Lung (tissue), 12 donors: ENCODE measurements around the gene TEAD4. TPM values are rescaled to one million over a fixed set of nuclear protein-coding genes. Genes with fewer than 3 reads are reported as not detected.
A peak's percentile ranks its signal among the peaks of the same experiment; 100 is the strongest.

Experiments
- ATAC-seq: fragments of 200-7000 bp; cut with Tn5 transposase; one replicate; pipeline ENCODE4 v1.9.1; 2020; ENCODE audit warnings: moderate number of reproducible peaks; ENCODE audit not compliant: insufficient read depth, low FRiP score
- DNase-seq, 3 donors: peaks; one replicate each; pipeline ENCODE4 v3.0.0-alpha.2; 2013 to 2017
- H3K27ac ChIP-seq, 2 donors: one replicate each; pipeline ENCODE4 v1.5.1; 2013; ENCODE audit warnings: mild to moderate bottlenecking in 2 of 2, moderate library complexity in 2 of 2, control low read depth in 1 of 2, inconsistent platforms in 1 of 2, low read depth in 1 of 2, low read length in 1 of 2
- H3K27me3 ChIP-seq, 3 donors: one replicate each; pipeline ENCODE4 v1.5.1; 2013; ENCODE audit warnings: low read length in 2 of 3; ENCODE audit not compliant: control insufficient read depth in 3 of 3, insufficient read depth in 3 of 3
- H3K36me3 ChIP-seq, 4 donors: one replicate each; pipeline ENCODE4 v1.5.1; 2013; ENCODE audit warnings: low read length in 4 of 4, mild to moderate bottlenecking in 1 of 4, moderate library complexity in 1 of 4; ENCODE audit not compliant: control insufficient read depth in 4 of 4, insufficient read depth in 4 of 4
- H3K4me1 ChIP-seq, 5 donors: one replicate each; pipeline ENCODE4 v1.5.1; 2013; ENCODE audit warnings: low read length in 5 of 5, mild to moderate bottlenecking in 2 of 5, moderate library complexity in 1 of 5; ENCODE audit not compliant: control insufficient read depth in 5 of 5, insufficient read depth in 5 of 5
- H3K4me3 ChIP-seq: one replicate; pipeline ENCODE4 v1.5.1; 2013; ENCODE audit warnings: mild to moderate bottlenecking, control low read depth, moderate library complexity
- H3K9ac ChIP-seq, 2 donors: one replicate each; pipeline ENCODE4 v1.5.1; 2013; ENCODE audit warnings: low read length in 2 of 2, control low read depth in 1 of 2; ENCODE audit not compliant: insufficient read depth in 1 of 2
- H3K9me3 ChIP-seq, 4 donors: one replicate each; pipeline ENCODE4 v1.5.1; 2013; ENCODE audit warnings: low read length in 3 of 4, mild to moderate bottlenecking in 1 of 4, moderate library complexity in 1 of 4; ENCODE audit not compliant: control insufficient read depth in 4 of 4, insufficient read depth in 3 of 4
- WGBS, 2 donors: extraction: QIAGEN DNeasy Blood & Tissue Kit; methylation state at CpG; one replicate each; pipeline ENCODE4 v1.1.7; 2013; 5-methylcytosine and 5-hydroxymethylcytosine counted together
- polyA plus RNA-seq, 2 donors: library from polyadenylated mRNA; stranded (reverse); fragments of 200-250 nt; gene quantifications; one replicate each; pipeline ENCODE4 v1.2.1, GENCODE V29; 2013
- total RNA-seq, 2 donors: library from RNA; depleted of rRNA in 1 of 2; stranded (reverse); fragments of >200 nt in 1 of 2; gene quantifications; one replicate each; pipeline ENCODE4 v1.2.1, GENCODE V29; 2014 to 2021
- TF ChIP-seq, protein P1 (sequence below): IDR thresholded peaks from 2 replicates; pipeline ENCODE4 v1.5.1; 2012; ENCODE audit warnings: mild to moderate bottlenecking; ENCODE audit errors: control extremely low read depth, extremely low read depth
- donor health status: control.
- donor health status: control.
- donor health status: Bipolar disorder and iron deficiency.
- donor health status: healthy.
- donor health status: DM: yes; HTN: yes; CAD: no.

The TEAD4 gene
- total and polyA plus RNA-seq, 4 donors, result 7.1 to 36.3 (median 28.8) TPM

DNA sequence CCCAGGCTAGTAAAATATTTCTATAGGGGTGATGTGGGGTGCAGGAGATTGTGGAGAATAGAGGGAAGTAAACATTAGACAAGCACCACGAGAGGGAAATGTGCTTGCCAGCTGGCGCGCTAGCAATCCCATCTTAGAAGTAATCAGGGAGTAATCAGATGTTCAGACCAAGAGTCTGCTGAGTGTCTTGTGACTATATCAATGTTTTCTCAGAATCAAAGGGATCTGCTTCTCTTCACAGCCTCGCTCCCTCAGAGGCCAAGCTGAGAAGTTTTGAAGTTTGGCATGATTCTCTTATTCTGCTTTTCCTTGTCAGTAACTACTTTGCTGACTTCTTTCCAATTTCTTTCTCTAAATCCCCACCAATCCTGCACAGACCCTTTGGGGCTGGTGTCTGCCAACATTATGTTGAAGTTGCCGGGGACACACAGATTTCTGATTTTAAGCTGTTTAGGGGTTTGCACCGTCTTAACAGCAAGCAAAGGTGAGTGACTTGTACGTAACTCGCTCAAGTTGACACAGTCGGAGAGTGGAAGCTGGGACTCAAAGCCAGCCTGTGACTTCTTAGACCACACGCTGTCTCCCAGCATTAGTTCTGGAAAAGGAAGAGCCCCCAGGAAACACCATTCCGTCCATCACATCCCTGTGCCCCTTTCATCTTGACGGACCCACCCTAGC, 96.0 kb downstream of the TEAD4 start:
- H3K27ac ChIP-seq, result no peak overlapping the region

GRCh38 chr12:3055704-3056467, 96.7 kb downstream of the TEAD4 start:
- no peaks in the 10 kb centered on the region for H3K27me3 ChIP-seq
- ATAC-seq, result peak; percentile 34
- TF ChIP-seq, protein P1, sequence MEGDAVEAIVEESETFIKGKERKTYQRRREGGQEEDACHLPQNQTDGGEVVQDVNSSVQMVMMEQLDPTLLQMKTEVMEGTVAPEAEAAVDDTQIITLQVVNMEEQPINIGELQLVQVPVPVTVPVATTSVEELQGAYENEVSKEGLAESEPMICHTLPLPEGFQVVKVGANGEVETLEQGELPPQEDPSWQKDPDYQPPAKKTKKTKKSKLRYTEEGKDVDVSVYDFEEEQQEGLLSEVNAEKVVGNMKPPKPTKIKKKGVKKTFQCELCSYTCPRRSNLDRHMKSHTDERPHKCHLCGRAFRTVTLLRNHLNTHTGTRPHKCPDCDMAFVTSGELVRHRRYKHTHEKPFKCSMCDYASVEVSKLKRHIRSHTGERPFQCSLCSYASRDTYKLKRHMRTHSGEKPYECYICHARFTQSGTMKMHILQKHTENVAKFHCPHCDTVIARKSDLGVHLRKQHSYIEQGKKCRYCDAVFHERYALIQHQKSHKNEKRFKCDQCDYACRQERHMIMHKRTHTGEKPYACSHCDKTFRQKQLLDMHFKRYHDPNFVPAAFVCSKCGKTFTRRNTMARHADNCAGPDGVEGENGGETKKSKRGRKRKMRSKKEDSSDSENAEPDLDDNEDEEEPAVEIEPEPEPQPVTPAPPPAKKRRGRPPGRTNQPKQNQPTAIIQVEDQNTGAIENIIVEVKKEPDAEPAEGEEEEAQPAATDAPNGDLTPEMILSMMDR, result no peak
- peak; percentile 44 to 75 (median 50) for DNase-seq
- H3K9me3 ChIP-seq, result no peaks in the 10 kb centered on the region
- H3K36me3 ChIP-seq, result no peaks in the 10 kb centered on the region
- no peak overlapping the region for H3K27ac ChIP-seq
- H3K9ac ChIP-seq, result no peak overlapping the region
- H3K4me1 ChIP-seq, result peaks cover 0 to 23% (median 6%) of the 10 kb centered on the region in 5 donors
- no peak overlapping the region for H3K4me3 ChIP-seq
- WGBS, 2 donors, result 75 to 80% methylated on average over 8 of the region's 8 CpGs

More for the DNA sequence above, 96.0 kb downstream of the TEAD4 start:
- Histone ChIP-seq H3K9ac (no peak overlapping the region), H3K36me3 (no peaks in the 10 kb centered on the region), H3K27me3 (no peaks in the 10 kb centered on the region), H3K4me3 (no peak overlapping the region), H3K9me3 (no peaks in the 10 kb centered on the region), H3K4me1 (peaks cover 0 to 23% (median 6%) of the 10 kb centered on the region in 5 donors)
- TF ChIP-seq, protein P1, result no peak
- no peak for ATAC-seq
- DNase-seq, result peak; percentile 72 to 94 (median 90)
- 55 to 72% methylated on average over 12 of the region's 12 CpGs for WGBS, 2 donors

DNA sequence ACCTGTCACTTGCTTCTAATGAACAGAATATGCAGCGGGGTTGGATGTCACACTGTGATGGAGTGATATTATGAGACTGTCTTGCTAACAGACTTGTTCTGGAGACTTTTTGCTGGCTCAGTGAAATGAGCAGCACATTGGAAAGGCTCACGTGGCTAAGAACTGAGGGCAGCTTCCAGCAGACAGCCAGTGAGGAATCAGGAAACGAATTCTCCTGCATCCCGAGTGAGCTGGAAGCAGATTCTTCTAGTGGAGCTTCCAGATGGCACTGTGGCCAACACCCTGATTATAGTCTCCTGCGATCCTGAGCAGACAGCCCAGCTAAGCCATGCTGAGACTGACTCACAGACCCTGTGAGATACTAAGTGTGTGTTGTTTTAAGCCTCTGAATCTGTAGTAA, 101.9 kb downstream of the TEAD4 start:
- DNase-seq (no peak), ATAC-seq (no peak)
- TF ChIP-seq, protein P1, result no peak
- no peak overlapping the region for H3K4me3 ChIP-seq
- H3K4me1 ChIP-seq, result peaks cover 0 to 6% (median 0%) of the 10 kb centered on the region in 5 donors
- 65 to 84% methylated on average over 5 of the region's 5 CpGs for WGBS, 2 donors
- no peaks in the 10 kb centered on the region for H3K36me3 ChIP-seq
- no peak overlapping the region for H3K27ac ChIP-seq
- H3K9me3 ChIP-seq, result peaks cover 0 to 5% (median 0%) of the 10 kb centered on the region in 4 donors
- H3K27me3 ChIP-seq, result no peaks in the 10 kb centered on the region
- H3K9ac ChIP-seq, result no peak overlapping the region
